ENCODE results near the gene SERPINA4. TPM values are rescaled to one million over a fixed set of nuclear protein-coding genes. Genes with fewer than 3 reads are reported as not detected.

SERPINA4 gene, protein sequence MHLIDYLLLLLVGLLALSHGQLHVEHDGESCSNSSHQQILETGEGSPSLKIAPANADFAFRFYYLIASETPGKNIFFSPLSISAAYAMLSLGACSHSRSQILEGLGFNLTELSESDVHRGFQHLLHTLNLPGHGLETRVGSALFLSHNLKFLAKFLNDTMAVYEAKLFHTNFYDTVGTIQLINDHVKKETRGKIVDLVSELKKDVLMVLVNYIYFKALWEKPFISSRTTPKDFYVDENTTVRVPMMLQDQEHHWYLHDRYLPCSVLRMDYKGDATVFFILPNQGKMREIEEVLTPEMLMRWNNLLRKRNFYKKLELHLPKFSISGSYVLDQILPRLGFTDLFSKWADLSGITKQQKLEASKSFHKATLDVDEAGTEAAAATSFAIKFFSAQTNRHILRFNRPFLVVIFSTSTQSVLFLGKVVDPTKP
- not detected in 2 replicates for total RNA-seq

DNA sequence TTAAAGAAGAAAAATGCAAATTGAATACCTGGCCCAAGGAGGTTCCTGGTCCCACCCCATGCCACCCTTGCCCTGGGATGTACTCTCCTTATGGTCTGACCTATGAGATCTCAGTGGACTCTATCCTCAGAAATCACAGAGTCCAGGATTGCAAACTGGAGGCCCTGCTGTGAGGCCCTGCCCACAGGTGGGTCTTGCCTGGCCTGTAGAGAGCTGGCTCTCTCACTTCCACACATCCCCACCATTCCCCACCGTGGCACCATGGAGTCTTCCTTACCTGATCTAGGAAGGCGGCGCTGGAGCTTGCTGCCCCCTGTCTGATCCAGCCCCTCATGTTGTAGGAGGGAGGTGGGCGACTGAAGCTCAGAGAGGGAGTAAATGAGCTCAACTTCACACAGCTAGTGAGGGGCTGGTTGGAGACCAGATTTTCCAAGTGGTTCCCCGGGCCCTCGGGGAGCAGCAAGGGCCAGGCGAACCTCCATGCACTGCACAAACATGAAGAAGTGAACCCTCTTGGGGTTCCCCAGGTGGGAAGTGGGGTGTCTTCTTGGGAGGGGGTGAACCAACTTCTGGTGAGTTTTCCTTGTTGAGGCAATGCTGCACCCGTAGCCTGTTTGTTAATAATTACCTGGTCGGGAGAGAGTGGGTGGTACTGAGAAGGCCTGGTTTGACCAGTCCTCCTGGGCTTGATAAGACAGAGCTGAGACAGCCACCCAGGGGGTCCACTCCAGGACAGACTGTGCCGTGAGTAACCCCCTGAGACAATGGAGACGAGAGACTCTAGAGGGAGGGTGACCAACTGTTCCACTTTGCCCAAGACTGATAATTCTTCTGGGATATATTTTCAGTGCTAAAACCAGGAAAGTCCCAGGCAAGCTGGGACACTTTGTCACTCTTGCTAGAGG, at the start of gene SERPINA4:
Gene SERPINA4 (plus strand): TSS at position 692 of the 905 bp plus-strand sequence. CDS start 2,041 bp downstream, outside the sequence.

DNA sequence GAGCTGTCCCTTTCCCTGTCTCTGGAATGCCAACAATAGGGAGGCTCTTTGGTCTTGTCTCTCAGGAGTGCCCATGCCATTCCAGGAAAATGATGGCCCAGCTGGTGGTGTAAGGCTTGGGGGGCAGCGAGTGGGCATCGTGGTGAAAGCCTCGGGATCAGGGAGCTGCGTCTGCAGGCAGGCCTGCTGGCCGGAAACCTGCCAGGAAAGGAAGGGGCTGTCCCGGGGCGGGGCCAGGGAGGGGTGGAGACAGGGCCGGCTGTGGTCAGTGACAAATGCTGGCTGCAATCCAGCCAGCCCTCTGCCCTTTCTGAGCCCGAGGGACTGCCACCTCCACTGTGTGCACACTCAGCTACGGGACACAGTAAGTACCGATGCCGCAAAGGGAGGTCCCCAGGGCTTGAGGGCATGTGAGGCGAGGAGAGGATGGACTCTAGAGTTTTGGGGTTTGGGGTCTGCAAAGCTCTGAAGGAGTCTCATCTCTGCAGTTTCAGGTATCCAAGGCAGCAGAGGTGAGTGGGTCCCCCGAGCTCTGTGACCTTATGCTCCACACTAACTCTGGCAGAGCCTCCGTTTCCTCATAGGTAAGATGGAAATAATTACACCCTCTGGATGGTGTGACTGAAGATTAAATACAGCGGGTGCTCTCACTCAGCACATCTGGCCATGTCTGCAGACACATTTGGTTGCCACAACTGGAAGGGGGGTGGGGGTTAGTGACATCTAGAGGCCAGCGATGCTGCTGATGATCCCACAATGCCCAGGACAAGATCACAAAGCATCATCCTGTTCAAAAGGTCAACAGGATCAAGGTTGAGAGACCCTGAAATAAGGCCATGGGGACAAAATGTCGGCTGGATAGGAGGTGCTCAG, 20.1 kb downstream of the SERPINA4 start, which contains the start of gene SERPINA5:
Gene SERPINA5 (plus strand): TSS at position 300 of the 873 bp plus-strand sequence. CDS start 5,937 bp downstream, outside the sequence.

DNA sequence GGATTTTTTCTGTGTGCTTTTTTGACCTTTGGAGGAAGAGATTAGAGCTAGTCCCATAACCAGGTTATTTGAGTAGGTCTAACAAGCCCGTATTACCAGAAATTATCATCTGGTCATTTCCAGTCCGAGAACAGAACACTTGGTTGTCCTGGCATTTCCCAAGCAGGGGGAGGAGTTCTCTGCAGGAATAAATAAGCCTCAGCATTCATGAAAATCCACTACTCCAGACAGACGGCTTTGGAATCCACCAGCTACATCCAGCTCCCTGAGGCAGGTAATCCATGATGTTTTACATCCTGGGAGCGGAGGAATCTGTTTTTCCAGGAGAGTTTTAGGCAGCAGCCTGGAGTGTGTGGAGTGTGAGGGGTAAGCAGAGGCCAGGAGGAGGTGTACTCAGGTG, 50.9 kb downstream of the SERPINA4 start, which contains the start of gene SERPINA3:
Gene SERPINA3 (plus strand): TSS at position 218 of the 400 bp plus-strand sequence. CDS start 2,051 bp downstream, outside the sequence.

Other genes starting within 250 kb of the SERPINA4 start
- gene SERPINA6, start 238.1 kb upstream of the SERPINA4 start, total RNA-seq, result not detected in 2 replicates
- gene SERPINA2, start 194.7 kb upstream of the SERPINA4 start, total RNA-seq, result not detected in 2 replicates
- not detected in 2 replicates for gene SERPINA1, start 172.8 kb upstream of the SERPINA4 start, total RNA-seq
- not detected in 2 replicates for gene SERPINA11, start 108.6 kb upstream of the SERPINA4 start, total RNA-seq
- not detected in 2 replicates for gene SERPINA9, start 85.2 kb upstream of the SERPINA4 start, total RNA-seq
- not detected in 2 replicates for gene SERPINA12, start 52.0 kb upstream of the SERPINA4 start, total RNA-seq
- gene SERPINA5, start 20.0 kb downstream of the SERPINA4 start, total RNA-seq, result 0.15 TPM in 1 of 2 replicates, not detected in the other
- not detected in 2 replicates for gene SERPINA3, start 50.9 kb downstream of the SERPINA4 start, total RNA-seq
- gene GSC, start 208.7 kb downstream of the SERPINA4 start, total RNA-seq, result not detected in 2 replicates

Data from mammary microvascular endothelial cell (primary cell).